GM19035 (cell line): ENCODE results near the gene AUTS2.
A peak's percentile ranks its signal among the peaks of the same experiment; 100 is the strongest.

Source experiments
- ATAC-seq: cut with Tn5 transposase; IDR thresholded peaks from one replicate; pipeline ENCODE4 v1.9.1; 2021; ENCODE audit not compliant: unreplicated experiment

The AUTS2 gene

DNA sequence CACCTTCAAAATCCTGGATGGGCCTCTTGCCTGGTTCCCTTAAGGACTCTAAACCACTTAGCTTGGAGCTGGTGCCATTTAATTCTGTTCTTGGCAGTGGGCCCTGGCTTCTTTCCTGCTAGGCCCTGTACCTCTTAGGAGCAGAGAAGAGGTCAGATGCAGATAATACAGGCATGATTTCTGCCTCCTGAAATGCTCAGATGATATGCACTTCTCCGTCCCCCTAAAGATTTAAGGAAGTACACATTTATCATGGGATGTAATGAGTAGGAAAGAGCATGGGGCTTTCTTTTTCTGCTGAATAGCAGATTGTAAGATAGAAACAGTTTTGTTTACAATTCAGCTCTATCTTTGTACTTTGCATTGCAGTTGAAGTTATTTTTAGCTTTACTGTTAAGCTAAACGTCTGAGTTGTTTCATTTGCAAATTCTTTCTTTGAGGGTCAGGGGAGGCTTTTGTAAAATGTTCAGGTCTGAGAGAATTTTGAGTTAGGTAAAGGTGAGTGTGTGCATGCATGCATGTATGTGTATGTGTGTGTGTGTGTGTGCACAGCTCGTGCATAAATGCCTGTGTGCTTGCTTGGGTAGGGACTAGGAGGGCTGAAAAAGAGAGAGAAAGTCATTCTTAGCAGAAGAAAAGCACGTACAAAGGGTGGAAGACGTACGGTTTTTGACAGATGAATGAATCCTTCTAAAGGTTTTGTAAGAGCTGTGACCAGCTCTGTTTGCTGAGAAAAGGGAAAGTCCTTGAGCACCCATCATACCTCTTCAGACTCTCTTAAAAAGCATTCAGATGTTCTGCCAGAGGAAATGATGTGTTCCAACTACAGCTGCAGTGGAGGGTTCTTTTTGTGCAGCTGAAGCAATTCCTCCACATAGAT lies 364.2 kb downstream of the AUTS2 start:
- ATAC-seq: peak; percentile 62

DNA sequence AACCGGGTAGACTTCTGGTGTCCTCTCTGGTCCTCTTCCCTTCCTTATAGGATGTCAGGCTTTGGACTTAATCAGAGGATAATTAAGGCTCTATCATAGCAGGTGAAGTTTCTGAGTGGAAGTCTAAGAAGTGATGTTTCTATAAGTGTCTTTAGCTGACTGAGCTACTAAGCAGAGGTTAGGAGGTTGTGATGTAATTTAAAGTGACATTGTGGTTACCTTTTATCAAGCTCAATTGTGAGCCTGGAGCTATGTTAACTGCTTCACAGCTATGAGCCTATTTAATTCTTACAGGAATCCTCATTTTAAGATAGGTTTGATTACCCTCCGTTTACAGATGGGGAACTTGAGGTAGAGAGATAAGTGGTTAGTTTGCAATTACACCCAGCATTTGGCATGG lies 365.1 kb downstream of the AUTS2 start:
- ATAC-seq: no peak

DNA sequence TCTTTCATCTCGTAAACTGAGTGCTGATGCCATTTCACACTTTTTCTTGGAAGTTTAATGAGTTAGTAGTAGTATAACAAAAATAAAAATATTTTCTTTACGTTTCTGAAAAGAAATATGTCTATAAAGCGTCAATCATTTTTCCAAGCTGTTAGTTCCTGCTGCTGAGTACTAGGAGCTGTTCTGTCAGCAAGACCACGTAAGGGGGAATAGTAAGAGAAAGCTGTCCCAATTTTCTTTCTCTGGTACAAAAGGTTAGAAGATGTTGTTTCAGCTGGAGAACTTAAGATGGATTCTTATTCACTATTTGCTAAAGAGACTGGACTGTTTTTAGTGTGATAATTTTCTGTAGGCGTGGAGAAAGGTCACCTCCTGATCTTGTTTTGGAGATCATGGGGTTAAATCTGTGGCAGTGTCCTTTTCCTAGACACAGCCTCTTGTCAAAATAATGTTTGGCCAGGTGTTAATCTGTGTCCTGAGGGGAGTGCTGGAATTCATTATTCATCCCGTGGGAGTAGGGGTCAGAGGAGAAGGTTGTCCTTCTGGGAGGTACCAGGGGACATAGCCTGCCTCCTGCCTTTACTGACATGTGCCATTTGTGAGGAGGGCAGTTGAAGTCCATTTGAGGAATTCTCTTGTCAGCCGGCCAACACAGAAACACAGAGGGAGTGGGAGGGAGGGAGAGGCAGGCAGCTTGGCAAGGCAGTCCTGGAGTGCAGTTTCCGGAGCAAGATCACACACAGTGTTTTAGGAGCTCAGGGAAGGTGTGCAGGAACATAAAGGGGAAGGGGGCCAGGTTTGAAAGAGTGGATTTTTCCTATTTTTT lies 368.7 kb downstream of the AUTS2 start:
- no peak for ATAC-seq

DNA sequence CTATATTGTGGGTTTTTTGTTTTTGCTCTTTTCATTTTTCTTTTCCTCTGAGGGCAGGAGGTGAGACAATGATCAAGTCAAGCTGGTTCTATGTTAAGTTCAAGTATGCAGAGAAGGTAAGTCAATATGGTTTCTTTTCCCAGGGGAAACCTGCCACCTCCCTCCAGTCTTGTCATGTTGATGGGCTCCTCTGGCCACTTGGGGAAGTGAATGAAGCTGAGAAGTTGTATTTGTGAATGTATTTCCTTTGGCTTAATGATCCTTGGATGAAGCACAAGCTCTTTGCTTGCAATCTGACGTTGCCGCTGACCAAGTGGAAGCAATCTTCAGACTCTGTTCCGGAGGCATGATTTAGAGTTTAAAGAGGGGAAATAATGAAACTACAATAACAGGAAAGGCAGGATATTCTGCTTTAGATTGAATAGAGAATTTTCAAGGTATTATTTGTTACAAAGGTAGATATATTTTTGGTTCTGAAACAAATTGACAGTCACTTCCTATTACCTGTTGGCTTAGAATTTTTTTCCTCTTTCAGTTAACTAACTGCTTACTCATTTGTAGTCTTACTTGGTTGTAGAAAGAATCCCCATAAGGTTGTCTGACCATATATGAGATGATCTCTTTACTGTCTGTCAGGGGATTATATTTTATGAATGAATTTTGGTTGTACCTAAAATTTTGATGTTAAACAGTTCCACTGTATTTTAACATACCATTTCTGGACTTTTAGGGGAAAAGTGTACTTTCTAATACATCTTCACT lies 369.6 kb downstream of the AUTS2 start:
- ATAC-seq: no peak

DNA sequence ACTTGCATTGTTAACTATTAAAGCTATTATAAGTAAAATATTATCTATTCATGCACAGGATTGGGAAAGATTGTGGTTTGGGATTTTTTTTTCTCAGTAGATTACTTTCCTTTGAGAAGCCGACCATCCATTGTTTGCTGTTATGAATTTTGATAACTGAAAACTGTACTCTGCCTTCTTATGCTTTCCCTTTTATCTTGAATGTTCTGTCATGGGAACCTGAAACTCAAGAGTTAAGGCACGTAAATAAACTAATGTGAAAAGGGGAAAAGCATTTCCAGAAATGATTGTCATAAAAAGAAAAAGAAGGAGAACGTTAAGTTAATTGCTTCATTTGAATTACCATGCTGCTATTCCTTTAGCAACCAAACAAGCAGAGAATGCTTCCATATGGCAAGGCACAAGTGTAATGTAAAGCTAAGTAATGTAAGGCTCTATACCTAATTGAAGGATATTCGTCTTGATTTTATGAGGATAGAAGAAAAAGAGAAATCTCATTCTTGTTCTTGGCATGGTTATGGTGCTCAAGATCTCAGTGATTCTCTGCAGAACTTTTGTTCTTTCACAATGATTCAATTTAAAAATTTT lies 370.8 kb downstream of the AUTS2 start:
- ATAC-seq: no peak

DNA sequence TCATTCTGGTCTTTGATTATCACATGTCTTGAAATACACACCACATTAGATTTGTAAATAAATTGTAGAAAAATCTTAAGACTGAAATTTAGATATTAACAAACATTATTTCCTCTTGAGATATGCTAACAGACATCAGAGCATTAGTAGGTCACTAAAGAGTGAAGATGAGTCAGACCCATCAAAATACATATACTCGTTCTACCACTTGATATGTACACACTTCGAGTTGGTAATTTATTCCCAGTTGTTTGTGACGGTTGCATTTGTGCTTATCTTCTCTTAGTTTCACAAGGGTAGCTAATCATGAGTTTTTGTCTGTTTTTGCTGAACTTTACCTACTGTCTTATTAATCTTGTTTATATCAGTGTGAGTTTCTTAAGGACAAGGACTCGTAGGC lies 383.4 kb downstream of the AUTS2 start:
- no peak for ATAC-seq

DNA sequence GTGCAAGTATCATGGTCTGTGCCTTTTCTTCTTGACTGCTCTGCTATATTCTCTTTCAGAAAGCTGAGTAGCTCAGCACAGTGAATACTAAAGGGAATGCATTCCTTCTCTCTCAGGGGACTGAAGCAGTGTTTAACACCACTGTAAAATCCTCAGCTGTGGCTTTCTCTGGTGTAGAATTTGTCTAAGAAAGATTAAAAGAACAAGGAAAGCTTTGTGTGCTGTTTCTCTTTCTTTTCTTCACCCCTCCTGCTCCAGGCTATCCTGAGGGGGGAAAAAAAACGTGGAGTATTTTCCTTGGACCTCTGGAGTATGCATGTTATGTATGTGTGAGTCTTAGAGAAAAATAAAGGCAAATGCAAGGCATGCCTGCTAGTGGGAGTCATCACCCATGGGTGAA lies 383.9 kb downstream of the AUTS2 start:
- ATAC-seq: no peak

DNA sequence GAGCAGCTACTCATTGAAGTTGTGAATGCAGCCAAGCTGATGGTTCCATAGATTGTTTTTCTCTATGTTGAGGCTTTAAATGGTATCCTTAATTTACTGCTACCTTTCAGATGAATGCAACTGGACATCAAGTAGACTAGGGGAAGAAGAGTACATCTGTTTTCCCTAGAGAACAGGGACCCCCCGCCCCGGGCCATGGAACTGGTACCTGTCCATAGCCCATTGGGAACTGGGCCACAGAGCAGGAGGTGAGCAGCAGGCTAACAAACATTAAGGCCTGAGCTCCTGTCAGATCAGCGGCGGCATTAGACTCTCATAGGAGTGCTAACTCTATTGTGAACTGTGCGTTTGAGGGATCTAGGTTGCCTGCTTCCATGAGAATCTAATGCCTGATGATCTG lies 391.3 kb downstream of the AUTS2 start:
- no peak for ATAC-seq

DNA sequence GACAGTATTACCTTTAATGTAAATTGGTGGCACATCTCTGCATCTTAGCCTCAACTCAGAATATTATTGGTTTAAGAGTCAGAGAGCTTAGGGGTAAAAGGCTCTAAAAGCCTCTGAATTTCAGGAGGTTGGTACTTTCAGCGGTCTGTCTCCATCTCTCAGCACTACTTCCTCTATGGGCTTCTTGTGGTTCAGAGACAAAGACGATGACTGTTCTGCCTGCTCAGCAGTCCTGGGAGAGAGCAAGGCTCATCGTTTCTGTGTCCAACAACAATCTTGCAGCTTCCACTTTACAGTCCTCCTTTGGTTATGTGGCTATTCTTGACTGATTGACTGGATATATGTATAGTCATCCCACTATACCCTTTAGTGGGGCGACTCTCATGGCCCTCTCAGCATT lies 394.7 kb downstream of the AUTS2 start:
- ATAC-seq: no peak

DNA sequence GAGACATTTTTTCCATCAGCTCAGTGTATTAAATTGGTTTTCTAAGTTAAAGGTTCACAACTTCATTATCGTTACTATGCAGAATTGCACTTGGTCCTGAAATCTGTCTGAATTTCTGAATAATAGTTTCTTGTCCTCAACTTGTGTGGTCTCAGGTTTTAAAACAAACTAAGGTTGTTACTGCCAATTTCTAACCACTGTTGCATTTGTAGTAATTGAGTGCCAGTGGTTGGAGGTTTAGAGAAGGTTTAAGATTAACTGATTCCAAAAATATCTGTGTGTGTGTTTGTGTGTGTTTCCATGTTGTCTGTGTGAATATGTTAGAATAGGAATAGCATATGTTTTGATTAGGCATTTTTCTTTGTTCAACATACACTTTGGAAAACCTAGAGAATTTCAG lies 395.9 kb downstream of the AUTS2 start:
- ATAC-seq: no peak

DNA sequence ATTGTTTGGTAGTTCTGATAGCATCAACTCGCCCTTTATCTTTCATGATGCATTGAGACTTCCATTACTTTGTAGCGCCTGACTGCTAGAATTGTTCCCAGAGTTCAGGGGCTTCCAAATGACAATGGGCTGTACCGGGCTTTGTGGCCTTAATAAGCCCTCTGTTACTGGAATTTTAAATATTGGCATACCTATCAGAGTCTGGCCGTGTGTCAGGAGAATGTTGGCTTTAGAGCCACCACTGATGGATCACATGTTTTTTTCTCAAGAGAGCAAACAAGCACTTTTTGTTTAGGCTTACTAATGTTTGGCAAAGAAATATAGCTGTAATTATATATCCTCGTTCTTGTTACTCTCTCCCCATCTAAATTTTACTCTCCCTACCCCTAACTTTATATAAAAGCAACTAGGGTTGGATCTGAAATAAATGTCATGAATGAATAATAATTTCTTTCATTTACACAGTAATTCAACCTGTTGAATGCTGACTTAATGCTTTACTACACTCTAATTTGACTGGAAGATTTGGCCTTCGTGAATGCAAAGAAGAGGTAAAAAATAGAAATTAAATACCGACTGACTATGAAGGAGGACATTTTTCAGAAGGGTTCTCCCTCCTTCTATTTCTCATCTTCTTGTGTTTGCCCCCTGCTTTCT lies 396.7 kb downstream of the AUTS2 start:
- no peak for ATAC-seq

DNA sequence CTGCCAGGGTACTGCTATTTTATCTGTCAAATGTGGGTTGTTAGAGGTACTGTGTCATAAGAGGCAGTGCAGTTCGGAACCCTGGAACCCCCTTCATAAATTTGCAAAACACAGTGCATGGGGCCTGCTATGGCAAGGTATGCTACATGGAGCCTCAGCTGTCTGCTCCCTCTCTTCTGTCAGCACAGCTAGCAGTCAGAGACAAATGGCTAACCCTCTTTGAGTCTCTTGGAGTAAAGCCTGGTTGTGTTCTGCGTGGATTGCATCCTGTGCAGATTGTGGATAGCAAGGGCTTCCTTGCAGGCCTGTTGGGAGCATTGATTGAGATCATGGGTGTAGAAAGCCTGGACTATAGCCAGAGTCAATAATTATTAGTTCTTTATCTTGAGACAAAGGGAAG lies 397.8 kb downstream of the AUTS2 start:
- ATAC-seq: no peak

DNA sequence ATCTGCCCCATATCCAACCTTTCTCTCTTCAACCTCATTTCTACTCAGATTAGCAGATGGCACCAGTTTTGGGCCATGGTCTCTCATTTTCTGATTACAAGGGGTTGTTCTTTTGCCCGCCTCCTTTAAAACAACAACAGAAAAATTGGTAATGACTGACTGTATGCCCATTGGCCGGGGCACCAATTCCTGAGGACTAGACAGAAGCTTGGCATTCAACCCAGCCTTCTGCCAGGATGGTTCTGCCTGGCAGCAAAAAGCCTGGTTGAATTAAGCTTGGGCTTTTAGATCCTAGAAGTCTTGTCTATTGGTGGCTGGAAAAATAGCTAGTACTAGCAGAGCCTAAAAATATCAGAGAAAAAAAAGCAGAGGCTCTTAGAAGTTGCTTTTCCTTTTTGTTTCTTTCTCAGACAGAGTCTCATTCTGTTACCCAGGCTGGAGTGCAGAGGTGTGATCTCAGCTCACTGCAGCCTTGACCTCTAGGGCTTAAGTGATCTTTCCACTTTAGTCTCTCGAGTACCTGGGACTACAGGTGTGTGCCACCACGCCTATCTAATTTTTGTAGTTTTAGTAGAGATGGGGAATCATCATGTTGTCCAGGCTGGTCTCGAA lies 402.6 kb downstream of the AUTS2 start:
- ATAC-seq: no peak

DNA sequence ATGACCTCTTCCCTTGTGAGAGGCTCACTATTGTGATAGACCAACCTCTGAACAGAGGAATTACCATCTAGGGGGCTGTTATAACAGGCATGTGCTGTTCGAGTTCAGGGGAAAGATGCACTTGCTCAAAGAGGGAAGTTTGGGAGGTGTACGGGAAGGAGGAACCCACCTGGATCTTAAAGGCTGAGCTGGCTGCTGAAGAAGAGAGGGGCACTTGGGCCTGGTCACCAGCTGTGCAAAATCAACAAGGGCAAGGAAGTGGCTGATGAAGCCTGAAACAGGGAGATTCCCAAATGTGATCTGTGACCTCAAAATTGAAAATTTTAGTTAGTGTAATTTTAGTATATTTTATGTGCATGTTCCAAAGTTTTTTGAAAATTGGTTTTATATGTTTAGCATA lies 407.2 kb downstream of the AUTS2 start:
- ATAC-seq: no peak

DNA sequence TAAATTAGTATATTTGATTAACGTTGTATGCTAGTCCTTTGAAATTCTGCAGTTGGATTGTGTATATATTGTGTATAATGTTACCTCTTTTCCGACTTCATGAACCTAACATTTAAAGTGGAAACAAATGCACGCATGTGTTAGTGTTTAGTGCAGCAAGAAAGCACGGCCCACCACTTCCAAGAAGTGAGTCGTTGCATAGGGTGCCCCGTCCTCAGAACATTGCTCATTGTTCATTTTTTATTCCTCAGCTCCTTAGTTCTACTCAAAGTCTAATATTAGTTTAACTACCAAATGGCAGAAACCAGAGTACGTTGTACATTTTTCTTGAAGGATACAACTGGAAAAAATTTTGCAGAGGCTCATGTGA lies 407.6 kb downstream of the AUTS2 start:
- ATAC-seq: no peak

DNA sequence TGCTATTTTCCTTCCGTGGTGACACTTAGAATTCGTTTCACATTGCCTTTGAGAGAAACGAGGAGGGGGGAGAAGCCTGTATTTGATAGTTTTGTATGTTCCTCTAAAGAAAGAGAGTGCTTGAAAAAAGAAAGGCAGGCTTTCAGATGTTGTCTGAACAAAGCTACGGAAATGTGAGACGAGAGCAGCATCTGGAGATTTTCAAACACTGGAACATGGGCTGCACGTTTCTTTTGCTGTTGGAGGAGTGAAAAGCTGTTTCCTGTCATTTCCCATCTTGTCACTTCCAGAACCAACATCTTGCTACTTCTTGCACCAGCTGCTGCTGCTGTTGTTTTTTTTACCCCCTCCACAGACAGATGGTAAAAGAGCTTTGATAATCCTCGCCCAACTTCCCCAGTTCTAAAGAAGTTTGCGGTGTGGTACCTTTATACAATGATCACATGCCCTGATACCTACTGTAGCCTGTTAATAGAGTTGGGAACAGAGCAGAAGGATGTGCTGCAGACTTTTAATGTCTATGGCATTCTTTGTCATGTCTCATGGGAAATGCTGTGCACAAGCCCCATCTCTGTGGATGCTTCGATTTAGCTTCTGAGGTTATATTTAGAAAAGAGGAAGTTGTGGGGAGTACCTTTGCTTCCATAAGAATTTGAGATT lies 408.1 kb downstream of the AUTS2 start:
- no peak for ATAC-seq

DNA sequence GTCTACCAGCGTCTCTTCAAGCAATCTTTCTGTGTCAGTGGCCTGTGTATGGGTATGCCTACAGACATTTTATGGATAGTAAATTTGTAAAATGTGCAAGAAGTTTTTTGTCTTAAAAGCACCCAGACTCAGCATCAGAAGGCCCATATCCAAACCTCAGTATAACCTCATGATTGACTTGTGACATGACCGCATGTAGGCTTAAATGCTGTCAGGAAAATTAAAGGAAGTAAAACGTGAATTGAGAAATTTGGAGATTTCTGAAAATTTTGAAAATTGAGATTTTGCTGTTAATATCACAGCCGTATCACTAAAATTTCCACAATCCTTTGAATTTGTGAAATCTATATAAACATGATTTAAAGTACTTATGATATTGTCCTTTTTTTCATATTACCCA lies 410.2 kb downstream of the AUTS2 start:
- no peak for ATAC-seq

DNA sequence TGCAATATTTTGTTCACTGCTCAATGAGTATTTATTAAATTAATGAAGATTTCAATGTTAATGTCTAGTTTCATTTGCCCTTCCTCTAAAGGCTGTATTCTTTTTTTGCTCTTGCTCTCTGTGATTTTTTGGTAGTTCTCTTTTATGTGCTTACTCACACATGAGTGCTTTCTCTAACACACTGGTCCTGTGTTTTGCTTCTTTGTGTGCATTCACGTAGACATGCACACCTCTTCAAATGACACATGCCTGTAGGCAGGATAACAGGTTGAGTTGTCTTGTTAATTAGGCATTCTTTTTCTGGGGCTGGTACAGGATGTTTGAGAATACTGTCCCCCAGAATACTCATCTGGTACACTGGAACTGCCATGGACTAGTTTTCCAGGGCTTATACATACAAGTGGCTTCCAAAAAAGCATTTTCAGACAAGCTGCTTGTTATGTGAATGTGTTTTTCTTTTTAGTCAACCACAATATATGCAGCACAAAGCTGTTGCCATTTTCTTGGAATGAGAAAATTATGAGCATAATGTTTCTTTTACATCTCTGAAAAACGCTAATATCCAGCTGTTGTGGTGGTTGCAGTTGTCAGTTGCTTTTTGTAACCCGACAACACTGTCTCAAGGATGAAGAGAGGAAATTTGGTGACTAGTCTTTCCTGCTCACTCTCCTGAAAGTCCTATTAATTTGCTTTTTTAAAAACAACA lies 416.4 kb downstream of the AUTS2 start:
- no peak for ATAC-seq

DNA sequence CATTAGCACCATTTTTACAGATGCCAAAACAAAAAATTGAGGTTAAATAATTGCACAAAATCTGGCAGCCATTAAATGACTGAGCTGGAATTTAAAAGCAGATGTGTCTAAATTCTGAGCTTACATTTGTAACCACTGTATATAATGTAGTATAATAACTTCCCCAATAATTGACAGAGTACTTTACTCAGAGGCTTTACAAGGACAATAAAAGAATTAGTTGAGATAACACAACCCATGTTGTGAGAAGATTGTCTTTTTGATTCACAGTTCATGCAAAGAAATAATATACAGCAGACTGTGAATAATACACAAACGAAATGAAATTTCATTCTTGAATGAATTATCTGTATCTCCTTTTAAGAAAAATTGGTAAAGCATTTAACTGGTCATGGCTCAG lies 417.1 kb downstream of the AUTS2 start:
- ATAC-seq: no peak
